Suppressor macrophage (primary cell): ENCODE measurements around the gene MTSS2.
"Not testable (repeated sequence)": the region's sequence is repeated elsewhere in the genome, so short reads cannot be mapped to it uniquely, and the experiment has no call there.

Source experiments
- DNase-seq, 4 experiments: peaks; one replicate each; pipeline ENCODE4 v3.0.0-alpha.2; 2020 to 2022

Gene MTSS2

DNA sequence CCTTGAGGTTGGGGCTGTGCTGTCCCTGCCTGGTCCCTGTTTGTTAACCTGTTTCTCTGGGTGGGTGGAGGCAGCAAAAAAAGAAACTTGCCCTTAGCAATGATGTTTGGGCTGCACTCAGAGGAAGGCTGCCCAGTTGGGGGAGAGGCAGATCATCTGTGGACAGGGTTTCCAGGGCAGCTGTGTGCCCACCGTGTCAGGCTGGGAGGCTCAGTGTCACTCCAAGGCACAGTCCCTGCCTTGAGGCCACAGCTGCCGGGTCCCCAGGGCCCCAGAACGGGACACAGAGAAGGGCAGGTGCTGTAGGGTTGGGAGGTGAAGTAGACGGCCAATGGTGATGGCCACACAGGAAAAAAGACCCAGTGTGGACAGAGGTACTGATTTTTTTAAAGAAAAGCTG lies 35.6 kb downstream of the MTSS2 start:
- DNase-seq: no peak

DNA sequence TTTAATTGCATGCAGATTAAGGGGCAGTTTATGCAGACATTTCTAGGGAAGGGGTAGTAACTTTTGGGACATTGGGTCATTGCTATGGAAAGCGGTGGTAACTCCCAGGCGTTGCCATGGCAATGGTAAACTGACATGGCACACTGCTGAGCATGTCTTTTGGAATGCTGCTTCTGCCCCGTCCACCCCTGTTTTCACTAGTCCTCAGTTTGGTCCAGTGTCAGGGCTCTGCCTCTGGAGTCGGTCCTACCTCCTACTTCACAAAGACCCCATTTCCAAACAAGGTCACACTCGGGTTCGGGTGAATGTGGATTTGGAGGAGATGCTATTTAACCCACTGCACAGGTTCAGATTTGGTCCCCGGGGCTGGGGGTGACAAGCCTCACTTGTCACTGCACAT lies 36.6 kb downstream of the MTSS2 start:
- DNase-seq: no peak

DNA sequence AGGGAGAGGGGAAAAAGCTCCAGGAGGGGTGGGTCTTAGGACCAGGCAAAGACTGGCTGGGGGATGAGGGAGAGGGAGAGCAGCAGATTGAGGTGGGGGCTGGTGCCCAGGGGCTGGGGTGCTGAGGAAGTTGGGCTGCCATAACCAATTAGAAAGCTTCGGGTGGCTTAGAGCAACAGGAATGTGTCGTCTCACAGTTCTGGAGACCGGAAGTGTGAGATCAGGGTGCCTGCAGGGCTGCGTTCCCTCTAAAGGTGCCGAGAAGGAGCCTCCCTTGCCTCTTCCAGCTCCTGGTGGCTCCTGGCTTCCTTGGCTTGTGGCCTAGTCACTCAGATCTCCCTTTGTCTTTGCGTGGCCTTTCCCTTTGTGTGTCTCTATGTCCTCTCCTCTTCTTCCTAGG lies 37.2 kb downstream of the MTSS2 start:
- no peak for DNase-seq

DNA sequence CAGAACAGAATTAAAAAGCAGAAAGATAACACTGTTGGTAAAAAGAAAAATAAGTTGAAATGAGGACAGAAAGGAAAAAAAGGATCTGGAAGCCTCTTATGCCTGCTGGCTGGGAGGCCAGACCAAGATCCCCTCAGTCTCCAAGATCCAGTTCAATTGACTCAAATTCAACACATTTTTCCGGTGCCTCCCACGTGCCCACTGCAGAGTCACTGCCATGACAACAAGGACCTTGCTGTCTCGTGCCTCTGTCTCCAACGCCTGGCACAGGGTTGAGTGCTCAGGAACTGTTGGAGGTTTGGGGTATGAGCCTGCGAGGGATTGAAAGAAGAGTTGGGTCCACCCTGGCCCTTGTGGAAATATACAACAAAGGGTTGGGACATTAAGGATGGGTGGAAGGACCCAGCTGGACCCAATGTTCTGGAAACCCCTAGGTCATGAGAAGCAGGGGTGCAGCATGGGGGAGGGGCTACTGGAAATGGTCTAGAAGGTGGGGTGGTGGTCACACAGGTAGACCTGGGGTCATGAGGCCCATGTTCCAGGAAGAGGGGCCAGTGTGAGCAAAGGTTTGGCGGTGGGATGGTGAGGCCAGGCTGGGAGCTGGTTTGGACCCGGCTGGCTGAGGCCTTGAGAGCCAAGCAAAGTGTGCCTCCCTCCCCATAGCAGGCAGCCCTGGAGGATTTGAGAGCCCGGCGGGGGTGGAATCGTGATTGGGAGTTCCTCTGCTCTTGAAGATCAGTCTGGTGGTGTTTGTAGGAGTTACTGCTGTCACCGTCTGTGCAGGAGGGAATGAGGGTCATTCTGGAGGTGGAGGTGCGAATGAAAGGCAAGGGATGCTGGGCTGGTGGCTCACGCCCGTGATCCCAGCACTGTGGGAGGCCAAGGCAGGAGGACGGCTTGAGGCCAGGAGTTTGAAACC lies 38.2 kb downstream of the MTSS2 start:
- DNase-seq: no peak

DNA sequence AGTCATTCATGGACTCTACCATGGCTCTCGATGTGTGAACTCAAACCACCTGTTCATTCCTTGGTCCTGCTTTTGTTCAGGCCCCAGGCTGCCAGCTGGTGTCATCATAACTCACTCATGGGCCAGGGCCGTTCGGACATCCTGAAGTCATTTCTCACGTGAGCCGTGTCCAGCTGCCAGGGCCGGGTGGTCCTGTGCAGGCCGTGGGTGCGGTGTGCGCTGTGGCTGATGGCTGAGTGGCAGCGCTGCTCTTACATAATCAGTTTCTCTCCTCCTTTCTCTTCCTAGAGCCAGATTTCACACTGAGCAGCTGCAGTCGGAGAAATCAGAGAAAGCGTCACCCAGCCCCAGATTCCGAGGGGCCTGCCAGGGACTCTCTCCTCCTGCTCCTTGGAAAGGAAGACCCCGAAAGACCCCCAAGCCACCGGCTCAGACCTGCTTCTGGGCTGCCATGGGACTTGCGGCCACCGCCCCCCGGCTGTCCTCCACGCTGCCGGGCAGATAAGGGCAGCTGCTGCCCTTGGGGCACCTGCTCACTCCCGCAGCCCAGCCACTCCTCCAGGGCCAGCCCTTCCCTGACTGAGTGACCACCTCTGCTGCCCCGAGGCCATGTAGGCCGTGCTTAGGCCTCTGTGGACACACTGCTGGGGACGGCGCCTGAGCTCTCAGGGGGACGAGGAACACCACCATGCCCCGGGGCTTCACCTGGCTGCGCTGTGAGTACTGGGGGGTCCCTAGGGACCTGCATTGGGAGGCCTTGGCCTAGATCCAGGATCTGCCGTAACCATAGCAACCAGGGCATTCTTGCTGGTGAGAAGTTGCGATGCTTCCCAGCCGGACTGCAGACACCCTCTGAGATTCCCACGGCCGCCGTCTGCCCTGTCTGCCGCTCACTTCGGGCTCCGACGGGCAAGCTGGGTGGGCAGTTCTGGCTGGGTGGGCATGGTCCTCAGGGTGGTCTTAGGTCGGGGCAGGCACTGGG lies 39.3 kb downstream of the MTSS2 start, which contains the start of gene IL34:
IL34 (plus strand) TSS at position 300 of the 982 bp plus-strand sequence; CDS start at position 689, 389 bp downstream.
- no peak for DNase-seq

DNA sequence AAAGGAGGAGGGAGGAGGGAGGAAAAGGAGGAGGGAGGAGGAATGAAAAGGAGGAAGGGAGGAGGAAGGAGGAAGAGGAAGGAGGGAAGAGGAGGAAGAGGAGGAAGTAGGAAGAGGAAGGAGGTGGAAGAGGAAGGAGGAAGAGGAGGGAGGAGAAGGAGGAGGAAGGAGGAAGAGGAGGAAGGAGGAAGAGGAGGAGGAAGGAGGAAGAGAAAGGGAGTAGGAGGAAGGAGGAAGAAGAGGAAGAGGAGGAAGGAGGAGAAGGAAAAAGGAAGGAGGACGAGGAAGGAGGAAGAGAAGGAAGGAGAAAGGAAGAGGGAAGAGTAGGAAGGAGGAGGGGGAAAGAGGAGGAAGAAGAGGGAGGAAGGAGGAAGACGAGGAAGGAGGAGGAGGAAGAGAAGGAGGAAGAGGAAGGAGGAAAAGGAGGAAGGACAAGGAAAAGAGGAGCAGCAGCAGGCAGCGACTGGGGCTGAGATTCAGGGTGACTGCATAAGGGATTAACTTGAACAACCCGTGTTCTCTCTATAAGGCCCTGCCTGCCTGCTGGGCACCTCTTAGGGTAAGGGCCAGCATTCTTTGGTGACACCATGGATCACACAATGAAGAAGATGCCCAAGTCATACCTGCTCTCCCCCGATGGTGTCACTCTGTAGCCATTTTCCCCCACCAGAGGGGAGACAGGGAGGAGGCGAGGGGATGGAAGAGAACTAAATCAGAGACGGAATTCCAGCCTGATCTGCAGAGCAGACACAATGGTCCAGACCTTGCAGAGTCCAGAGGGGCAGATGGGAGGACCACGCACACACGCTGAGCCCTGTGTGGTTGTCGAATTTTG lies 40.9 kb downstream of the MTSS2 start:
- DNase-seq: no peak

DNA sequence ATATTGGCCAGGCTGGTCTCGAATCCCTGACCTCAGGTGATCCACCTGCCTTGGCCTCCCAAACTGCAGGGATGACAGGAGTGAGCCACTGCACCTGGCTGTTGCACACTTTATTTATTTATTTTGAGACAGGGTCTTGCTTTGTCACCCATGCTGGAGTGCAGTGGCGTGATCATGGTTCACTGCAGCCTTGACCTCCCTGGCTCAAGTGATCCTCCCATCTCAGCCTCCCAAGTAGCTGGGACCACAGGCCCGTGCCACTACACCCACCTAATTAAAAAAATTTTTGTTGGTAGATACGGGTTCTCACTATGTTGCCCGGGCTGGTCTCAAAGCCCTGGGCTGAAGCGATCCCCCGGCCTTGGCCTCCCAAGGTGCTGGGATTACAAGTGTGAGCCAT lies 42.6 kb downstream of the MTSS2 start:
- not testable (repeated sequence) for DNase-seq

DNA sequence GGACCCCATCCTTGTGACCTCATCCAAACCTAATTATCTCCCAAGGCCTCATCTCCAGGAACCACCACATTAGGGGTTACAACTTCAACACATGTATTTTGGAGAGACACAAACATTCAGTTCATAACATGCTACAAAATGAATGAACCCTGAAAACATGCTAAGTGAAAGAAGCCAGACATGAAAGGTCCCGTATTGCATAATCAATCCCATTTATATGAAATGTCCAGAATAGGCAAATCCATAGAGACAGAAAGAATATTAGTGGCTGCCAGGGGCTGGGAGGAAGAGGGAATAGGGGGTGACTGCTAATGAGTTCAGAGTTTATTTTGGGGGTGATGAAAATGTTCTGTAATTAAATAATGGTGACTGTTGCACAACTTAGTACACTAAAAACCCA lies 43.2 kb downstream of the MTSS2 start:
- DNase-seq: no peak

DNA sequence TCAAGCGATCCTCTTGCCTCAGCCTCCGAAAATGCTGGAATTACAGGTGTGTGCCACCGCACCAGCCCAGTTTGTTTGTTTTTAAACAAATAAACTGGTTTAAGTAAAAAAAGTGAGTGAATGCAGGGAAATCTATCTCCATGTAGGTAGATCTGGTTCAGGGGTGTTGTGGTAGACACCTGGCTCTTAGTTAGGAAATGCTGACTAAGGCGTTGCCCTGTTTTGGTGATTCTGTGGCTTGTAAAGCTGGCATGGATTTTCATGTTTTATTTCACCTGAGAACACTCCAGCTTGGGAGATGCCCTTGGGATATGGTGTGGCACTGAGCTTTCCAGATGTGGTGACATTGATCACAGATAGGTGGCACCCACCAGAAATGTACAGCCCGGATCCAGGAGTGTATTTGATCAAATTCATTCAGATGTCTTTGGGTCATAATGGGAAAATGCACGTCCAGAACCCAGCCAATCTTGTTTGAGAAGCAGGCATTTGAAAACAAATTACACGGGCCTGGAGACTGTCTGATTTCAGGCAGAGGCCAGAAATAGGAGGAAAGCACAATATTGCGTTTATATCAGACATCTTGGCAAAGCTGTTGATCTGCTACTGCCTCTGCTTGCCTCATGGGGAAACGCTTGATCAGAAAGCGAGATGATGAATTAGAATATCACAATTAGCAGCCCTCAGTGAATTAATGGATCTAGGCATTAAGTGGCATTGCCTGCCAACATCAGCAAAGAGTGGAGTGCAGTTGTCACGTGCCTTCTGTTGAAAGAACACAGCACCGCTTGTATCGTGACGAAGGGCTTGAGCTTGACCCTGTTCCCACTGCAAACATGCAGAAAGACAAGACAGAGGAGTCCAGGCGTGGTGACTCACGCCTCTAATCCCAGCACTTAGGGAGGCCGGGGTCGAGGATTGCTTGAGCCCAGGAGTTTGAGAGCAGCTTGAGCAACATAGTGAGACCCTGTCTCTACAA lies 46.8 kb downstream of the MTSS2 start:
- DNase-seq: no peak
